SK-N-DZ (cell line): ENCODE results near the gene GEMIN8. TPM values are rescaled to one million over a fixed set of nuclear protein-coding genes. Genes with fewer than 3 reads are reported as not detected.

Experiments
- DNase-seq: peaks from one replicate; pipeline ENCODE4 v3.0.0-alpha.2; 2015; ENCODE audit warnings: low spot score
- polyA plus RNA-seq, 2 experiments: library from polyadenylated mRNA; depleted of rRNA; stranded (reverse); fragments of >200 nt; gene quantifications; 2 replicates each; pipeline ENCODE4 v1.2.3, GENCODE V29; 2014

GEMIN8 gene, protein sequence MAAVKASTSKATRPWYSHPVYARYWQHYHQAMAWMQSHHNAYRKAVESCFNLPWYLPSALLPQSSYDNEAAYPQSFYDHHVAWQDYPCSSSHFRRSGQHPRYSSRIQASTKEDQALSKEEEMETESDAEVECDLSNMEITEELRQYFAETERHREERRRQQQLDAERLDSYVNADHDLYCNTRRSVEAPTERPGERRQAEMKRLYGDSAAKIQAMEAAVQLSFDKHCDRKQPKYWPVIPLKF
- polyA plus RNA-seq (2014; cell fraction: cytosol; rRNA removed) = 12.8 and 13.9 TPM in 2 replicates
- polyA plus RNA-seq (2014; cell fraction: nucleus; rRNA removed) = 14.9 and 16.0 TPM in 2 replicates

- DNase-seq = peak; percentile 92
These were observed at the start of gene GEMIN8 for GRCh38 chrX:14029425-14030173. GEMIN8 (minus strand) TSS chrX:14029892; CDS start chrX:14021478, 8,414 bp downstream.

DNA sequence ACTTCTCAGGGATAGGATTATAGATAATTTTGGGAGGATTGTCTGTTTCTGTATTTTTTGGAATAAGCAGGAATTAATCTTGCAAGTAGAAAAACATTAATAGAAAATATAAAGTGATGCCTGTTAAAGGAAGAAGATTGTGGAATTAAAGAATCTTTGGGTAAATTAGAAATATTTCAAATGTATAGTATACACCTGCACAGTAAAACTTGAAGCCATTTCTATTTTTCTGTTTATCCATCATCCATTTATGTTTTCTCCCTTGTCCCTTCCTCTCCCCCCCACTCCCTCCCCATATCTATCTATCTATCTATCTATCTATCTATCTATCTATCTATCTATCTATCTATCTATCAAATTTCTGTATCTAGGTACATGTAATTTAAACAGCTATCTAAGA lies 46.9 kb upstream of the GEMIN8 start:
- DNase-seq = no peak

- DNase-seq = no peak
These were observed 43.9 kb upstream of the GEMIN8 start for GRCh38 chrX:14073556-14073955.

GRCh38 chrX:14073071-14073470 lies 43.4 kb upstream of the GEMIN8 start:
- no peak for DNase-seq

DNA sequence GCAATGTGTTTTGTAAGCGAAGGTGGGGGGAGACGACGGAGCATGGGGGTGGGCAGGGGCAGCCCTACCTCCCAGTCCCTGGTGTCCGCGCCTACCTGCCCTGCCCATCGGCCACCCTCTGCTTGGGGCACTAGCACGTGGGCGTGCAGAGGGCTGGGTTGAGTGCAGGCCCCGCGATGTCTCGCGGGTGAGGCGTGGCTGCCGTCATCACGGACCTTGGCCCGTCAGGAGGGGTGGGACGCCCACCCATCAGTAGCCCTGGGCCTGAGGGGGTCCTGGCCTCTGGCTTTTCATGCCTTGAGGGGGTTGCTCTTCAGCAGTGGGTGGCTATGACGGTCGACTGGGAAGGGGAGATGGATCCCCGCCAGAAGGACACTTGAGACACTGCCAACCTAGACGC lies 36.1 kb upstream of the GEMIN8 start:
- DNase-seq = no peak

DNA sequence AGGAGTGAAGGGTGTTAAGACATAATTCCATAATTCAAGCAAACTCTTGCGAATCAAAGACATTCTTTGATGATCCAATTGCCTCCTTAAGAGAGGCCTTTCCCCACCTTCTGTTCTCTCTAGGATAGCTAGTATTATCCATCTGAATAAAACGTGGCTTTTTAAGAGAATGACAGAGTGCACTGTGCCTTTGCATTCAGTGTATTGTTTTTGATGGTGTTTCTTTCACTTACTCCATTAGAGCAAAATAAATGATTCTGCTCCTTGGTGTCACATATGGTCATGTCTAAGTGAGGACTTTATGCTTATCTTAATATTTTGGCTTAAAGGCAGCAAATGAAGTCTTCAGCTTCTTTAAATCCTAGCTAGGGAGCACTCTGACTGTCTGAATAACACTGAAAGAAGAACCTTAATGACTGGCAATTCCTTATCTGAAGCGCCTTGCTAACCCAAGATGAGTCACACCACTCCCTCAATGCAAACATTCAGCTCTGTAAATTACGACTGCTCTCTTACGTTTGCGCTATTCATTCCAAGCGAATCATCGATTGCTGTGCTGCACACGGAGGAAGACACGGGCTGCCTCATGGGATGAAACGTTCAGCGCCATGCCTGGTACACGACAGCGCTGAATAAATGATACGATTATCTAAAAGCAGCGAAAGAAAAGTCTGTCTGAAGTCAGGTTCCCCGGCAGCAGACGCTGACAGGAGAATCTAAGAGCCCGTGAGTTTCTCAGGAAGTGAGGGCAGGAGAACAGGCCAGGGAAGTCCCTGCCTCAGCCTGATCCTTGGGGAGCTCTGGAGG lies 35.1 kb upstream of the GEMIN8 start:
- DNase-seq = no peak

DNA sequence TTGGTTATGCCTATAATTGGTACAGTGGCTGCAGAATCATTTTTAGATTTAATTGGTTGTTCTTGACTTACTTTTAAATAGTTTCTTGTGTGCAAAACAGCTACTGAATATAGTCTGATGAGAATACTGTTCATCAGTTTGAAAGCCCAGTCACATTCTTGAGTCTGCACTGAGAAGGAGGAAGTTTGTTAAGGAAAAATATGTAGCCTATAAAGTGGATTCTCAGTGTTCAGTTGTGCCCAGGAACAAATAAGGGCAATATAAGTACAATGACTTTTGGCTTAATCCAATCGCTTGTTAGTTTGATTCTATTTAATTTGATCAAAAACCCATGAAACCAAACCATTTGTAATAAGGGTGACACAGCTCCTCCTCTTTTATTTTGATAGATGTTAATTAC lies 32.8 kb upstream of the GEMIN8 start:
- no peak for DNase-seq

- no peak for DNase-seq
These were observed 26.5 kb upstream of the GEMIN8 start for GRCh38 chrX:14056206-14056605.

GRCh38 chrX:14051416-14051815 lies 21.7 kb upstream of the GEMIN8 start:
- DNase-seq = no peak

DNA sequence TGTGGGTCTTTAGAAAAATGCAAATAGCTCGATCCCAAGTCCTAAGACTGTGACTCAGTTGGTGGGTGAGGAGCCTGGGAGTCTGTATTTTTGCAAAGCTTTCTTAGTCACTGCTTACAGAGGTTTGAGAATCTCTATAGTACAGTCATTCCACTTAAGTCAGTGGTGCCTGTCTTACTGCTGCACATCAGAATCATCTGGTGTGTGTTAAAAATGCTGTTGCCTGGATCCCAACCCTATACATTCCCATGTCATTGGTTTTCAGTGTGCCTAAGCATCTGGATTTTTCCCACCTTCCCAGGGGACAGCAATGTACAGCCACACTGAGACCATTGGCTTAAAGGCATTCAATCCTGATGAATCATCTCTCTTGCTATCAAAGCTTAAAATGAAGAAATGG lies 21.0 kb upstream of the GEMIN8 start:
- DNase-seq = no peak

DNA sequence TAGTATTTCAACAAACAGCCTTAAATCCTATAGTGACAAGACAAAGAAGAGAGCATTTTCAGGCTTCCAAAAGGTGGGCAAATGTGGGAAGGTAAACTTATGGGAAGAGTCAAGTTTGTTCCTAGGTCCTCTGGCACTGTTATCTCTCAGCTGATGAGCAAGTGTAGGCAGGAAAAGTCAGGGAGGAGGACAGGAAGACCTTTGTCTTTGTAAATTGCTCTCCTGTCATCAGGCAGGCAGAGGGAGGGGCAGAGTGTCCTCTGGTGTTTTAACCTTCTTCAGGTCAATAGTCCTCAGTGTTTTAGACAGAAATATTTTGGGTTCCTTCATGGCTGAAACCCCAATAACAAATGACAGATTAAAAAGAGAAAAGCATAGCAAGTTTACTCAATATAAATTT lies 13.5 kb upstream of the GEMIN8 start:
- DNase-seq = no peak

GRCh38 chrX:14039344-14039743 lies 9.7 kb upstream of the GEMIN8 start:
- DNase-seq = peak; percentile 38

- no peak for DNase-seq
These were observed 8.8 kb upstream of the GEMIN8 start for GRCh38 chrX:14038375-14039085.

- DNase-seq = peak; percentile 29
These were observed 2.7 kb upstream of the GEMIN8 start for GRCh38 chrX:14032406-14032805.

GRCh38 chrX:14030174-14030530 lies 460 bp upstream of the GEMIN8 start:
- DNase-seq = no peak

GRCh38 chrX:14029039-14029424 lies 660 bp downstream of the GEMIN8 start:
- peak; percentile 61 for DNase-seq

DNA sequence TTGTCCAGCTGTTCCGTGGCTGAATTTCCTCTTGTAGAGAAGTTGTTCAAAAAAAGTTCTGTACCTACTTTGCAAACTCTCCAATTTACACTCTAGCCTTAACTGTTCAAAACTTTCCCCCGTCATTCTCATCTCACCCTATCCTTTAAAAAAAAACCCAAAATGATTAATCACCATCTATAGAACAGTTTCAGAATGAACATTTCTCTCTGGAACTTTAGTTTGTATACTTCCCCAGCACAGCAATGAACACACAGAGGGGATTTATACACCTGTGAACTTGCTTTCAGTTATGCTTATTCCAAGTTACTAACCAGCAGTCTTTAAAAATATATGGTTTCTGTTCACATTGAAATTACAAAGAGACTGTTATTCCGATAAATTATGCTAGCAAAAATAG lies 1.2 kb downstream of the GEMIN8 start:
- DNase-seq = no peak

DNA sequence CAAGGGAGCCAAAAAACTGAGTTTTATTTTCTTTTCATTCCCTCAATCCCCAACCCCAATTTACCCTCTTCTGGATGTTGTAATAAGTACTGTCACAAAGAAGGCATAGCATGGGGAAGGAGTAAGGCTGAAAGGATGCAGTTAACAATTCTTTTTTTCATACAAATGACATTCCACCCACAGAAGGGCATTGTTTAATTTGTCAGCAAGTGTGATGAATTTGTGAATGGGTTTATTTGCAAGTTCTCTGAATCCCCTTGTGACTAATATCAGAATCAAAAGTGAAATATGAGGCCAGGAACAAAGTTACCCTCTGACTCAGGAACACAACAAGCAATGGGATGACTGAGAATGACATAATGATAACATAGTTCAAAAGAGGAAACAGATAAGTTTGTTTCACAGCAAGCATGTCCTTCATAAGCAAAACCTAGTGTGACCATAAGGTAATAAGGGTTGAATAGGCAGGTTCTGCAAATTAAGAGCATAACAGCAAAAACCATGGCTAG lies 2.1 kb downstream of the GEMIN8 start:
- no peak for DNase-seq

DNA sequence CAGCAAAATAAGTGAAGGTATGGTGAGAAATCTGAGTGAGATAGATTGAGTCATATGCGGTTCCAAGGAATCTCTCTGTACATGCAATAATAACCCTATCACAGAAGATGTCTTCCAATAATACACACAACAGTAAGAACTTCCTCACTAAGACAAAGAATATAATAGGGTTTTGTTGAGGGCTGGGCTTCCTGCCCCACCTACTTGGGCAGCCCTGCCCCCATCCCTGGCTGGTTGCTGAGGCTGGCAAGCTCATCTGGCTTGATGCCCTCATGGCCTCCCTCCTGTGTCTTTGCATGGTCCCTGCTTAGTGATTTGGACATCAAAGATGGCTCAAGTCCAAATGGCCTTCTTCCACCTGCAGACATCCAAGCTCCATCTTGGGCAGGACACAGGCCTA lies 2.7 kb downstream of the GEMIN8 start:
- no peak for DNase-seq

DNA sequence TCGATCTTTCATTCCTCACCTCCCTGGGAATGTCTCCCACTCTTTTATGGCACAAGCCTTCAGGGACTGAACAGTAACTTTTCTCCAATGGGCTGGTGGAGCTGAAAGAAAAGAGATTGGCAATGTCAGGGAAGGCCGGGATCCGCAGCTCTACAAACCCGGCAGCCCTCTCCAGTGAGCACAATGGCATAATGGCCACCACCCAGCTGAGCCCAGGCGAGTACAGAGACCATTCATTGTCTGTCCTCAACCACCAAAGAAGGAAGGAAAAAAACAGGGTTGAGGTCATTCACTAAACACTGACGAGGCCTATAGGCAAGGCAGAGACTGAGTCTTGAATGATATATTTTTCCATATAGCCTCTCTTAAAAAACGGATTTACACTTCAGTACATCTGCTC lies 3.6 kb downstream of the GEMIN8 start:
- no peak for DNase-seq

DNA sequence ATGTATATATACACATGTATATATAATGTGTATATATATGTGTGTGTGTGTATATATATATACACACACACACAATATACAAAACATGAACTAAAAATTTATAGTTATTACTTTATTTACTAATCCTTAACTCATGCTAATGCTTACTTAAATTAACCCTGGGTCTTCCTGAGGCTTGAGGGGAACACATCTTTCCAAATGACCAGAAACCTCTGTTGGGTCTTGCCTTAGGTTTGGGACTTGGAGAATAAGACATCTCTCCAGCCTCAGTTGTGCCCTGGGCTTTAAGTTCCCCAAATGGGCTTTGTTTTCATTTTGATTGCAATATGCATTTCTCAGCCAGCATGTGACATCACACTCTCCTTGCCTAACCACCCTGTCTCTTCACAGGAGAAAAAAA lies 7.7 kb downstream of the GEMIN8 start:
- no peak for DNase-seq

DNA sequence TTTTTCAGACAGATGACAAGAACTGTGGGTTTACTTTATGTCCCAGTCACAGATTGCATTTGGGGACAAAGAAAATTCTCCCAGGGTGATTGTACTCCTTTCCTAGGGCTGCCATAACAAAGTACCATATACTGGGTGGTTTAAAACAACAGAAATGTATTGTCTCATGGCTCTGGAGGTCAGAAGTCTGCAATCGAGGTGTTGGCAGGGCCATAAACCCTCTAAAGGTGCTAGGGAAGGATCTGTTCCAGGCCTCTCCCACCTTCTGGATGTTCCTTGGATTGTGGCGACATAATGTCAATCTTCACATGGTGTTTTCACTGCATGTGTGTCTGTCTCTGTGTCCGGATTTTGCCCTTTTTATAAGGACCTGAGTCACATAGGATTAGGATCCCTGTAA lies 12.3 kb downstream of the GEMIN8 start:
- DNase-seq = no peak
